OCI-LY1 (cell line): ENCODE data around the gene PLEKHA8.

Experiments used
- H2AFZ ChIP-seq: fragments of 200-600 bp; sonication (generic), shearing (Covaris generic); 2 replicates; pipeline ENCODE4 v1.6.0; 2014; ENCODE audit warnings: antibody characterized with exemption, mild to moderate bottlenecking, low read length
- H3F3A ChIP-seq: fragments of 200-600 bp; sonication (generic), shearing (Covaris generic); 2 replicates; pipeline ENCODE4 v1.6.0; 2014; ENCODE audit warnings: mild to moderate bottlenecking, antibody characterized with exemption, low read length, moderate library complexity; ENCODE audit not compliant: insufficient read depth
- H3K27ac ChIP-seq: fragments of 200-600 bp; sonication (generic); 2 replicates; pipeline ENCODE4 v1.5.1; 2014; ENCODE audit warnings: low read length, mixed run types, mild to moderate bottlenecking, low read depth; ENCODE audit not compliant: poor library complexity, severe bottlenecking
- H3K27me3 ChIP-seq: fragments of 200-600 bp; sonication (generic); 2 replicates; pipeline ENCODE4 v1.6.0; 2014; ENCODE audit warnings: antibody characterized with exemption, mild to moderate bottlenecking, low read length, moderate library complexity; ENCODE audit not compliant: insufficient read depth
- H3K36me3 ChIP-seq: fragments of 200-600 bp; sonication (generic); 2 replicates; pipeline ENCODE4 v1.6.1; 2014; ENCODE audit warnings: mild to moderate bottlenecking, antibody characterized with exemption, low read length, moderate library complexity, mixed read lengths; ENCODE audit not compliant: insufficient read depth
- H3K4me1 ChIP-seq: fragments of 200-600 bp; sonication (generic); 2 replicates; pipeline ENCODE4 v1.5.1; 2014; ENCODE audit warnings: mild to moderate bottlenecking, low read length, moderate library complexity; ENCODE audit not compliant: insufficient read depth, severe bottlenecking
- H3K4me2 ChIP-seq: fragments of 200-600 bp; sonication (generic), shearing (Covaris generic); 2 replicates; pipeline ENCODE4 v1.6.1; 2014; ENCODE audit warnings: low read length
- H3K4me3 ChIP-seq: fragments of 200-600 bp; sonication (generic); 2 replicates; pipeline ENCODE4 v1.5.1; 2014; ENCODE audit warnings: low read length, low read depth, mild to moderate bottlenecking, mixed read lengths; ENCODE audit not compliant: poor library complexity, severe bottlenecking
- H3K79me2 ChIP-seq: fragments of 200-600 bp; shearing (Covaris generic); 2 replicates; pipeline ENCODE4 v1.6.1; 2016; ENCODE audit warnings: mixed run types, low read length, mixed read lengths; ENCODE audit not compliant: insufficient read depth
- H3K9ac ChIP-seq: fragments of 200-600 bp; sonication (generic), shearing (Covaris generic); 2 replicates; pipeline ENCODE4 v1.6.1; 2014; ENCODE audit warnings: mild to moderate bottlenecking, low read length, mixed read lengths
- H3K9me2 ChIP-seq: fragments of 200-600 bp; sonication (generic), shearing (Covaris generic); 2 replicates; pipeline ENCODE4 v1.6.1; 2014; ENCODE audit warnings: low read depth, mild to moderate bottlenecking, low read length, mixed read lengths
- H3K9me3 ChIP-seq: fragments of 200-600 bp; shearing (Covaris generic); 2 replicates; pipeline ENCODE4 v1.6.1; 2014; ENCODE audit warnings: low read length, mixed read lengths
- H4K20me1 ChIP-seq: fragments of 200-600 bp; sonication (generic), shearing (Covaris generic); 2 replicates; pipeline ENCODE4 v1.6.0; 2016; ENCODE audit warnings: mild to moderate bottlenecking, low read length; ENCODE audit not compliant: insufficient read depth
- EZH2 ChIP-seq: fragments of 200-600 bp; sonication (generic), shearing (Covaris generic); IDR thresholded peaks from 2 replicates; pipeline ENCODE4 v1.8.0; 2017; ENCODE audit warnings: borderline replicate concordance, mixed run types, mild to moderate bottlenecking, antibody characterized with exemption, low read length, moderate library complexity, mixed read lengths
- TF ChIP-seq, protein P1 (sequence below): fragments of 200-600 bp; sonication (generic), shearing (Covaris generic); IDR thresholded peaks from 2 replicates; pipeline ENCODE4 v1.5.1; 2017; ENCODE audit warnings: mild to moderate bottlenecking, antibody characterized with exemption, low read length, moderate library complexity, mixed read lengths

The PLEKHA8 gene

DNA sequence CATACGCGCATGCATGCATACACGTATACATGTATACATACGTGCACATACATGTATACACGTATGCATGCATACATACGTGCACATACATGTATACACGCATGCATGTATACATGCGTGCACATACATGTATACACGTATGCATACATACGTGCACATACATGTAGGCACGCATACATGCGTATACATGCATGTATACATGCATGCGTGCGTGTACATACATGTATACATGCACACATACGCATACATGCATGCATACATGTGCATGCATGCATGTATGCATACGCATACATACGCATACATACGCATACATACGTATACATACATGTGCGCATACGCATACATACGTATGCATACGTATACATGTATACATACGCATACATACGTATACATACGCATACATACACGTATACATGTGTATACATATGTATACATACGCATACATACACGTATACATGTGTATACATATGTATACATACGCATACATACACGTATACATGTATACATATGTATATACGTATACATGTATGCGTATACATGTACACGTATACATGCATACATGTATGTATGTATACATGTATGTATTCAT lies 87.6 kb downstream of the PLEKHA8 start:
- no peaks in the 10 kb centered on the region for H3K36me3 ChIP-seq
- no peak overlapping the region for H3K9ac ChIP-seq
- H4K20me1 ChIP-seq = no peaks in the 10 kb centered on the region
- H3K9me3 ChIP-seq = peaks cover 9% of the 10 kb centered on the region
- peaks cover 13% of the 10 kb centered on the region for H3K4me1 ChIP-seq
- no peak overlapping the region for H3K4me2 ChIP-seq
- no peaks in the 10 kb centered on the region for H3K9me2 ChIP-seq
- no peak overlapping the region for H2AFZ ChIP-seq
- no peaks in the 10 kb centered on the region for H3K27me3 ChIP-seq
- no peaks in the 10 kb centered on the region for H3K79me2 ChIP-seq
- H3F3A ChIP-seq = peaks cover 7% of the 10 kb centered on the region; the same call in 1 of the 2 replicates
- H3K4me3 ChIP-seq = no peak overlapping the region
- no peak overlapping the region for H3K27ac ChIP-seq
- no peak for TF ChIP-seq EZH2
- TF ChIP-seq, protein P1, sequence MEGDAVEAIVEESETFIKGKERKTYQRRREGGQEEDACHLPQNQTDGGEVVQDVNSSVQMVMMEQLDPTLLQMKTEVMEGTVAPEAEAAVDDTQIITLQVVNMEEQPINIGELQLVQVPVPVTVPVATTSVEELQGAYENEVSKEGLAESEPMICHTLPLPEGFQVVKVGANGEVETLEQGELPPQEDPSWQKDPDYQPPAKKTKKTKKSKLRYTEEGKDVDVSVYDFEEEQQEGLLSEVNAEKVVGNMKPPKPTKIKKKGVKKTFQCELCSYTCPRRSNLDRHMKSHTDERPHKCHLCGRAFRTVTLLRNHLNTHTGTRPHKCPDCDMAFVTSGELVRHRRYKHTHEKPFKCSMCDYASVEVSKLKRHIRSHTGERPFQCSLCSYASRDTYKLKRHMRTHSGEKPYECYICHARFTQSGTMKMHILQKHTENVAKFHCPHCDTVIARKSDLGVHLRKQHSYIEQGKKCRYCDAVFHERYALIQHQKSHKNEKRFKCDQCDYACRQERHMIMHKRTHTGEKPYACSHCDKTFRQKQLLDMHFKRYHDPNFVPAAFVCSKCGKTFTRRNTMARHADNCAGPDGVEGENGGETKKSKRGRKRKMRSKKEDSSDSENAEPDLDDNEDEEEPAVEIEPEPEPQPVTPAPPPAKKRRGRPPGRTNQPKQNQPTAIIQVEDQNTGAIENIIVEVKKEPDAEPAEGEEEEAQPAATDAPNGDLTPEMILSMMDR = no peak

DNA sequence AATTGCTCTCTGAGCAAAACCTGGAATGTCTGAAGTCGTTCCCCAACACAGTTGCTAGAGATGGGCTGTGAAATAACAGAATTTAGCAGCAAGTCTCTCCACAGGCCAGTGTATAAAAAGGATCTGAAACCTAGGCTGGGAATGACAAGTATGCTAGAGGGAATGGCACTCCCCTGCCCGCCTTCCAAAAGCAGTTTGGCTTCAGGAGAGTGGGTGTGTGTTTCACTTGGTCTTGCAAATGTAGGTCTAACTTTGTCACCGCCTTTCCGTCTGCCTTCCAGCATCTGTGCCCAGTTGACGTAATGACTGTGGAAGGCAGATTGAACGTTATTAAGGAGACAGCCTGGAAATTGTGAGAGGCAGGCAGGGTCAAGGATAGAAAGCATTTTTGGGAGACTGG lies 88.6 kb downstream of the PLEKHA8 start:
- peaks cover 13% of the 10 kb centered on the region for H3K4me1 ChIP-seq
- H3K4me3 ChIP-seq = no peak overlapping the region
- peaks cover 9% of the 10 kb centered on the region for H3K9me3 ChIP-seq
- no peak overlapping the region for H3K27ac ChIP-seq
- TF ChIP-seq, protein P1 = no peak
- TF ChIP-seq EZH2 = no peak
- no peaks in the 10 kb centered on the region for H3K79me2 ChIP-seq
- H3F3A ChIP-seq = peaks cover 7% of the 10 kb centered on the region; the same call in 1 of the 2 replicates
- no peaks in the 10 kb centered on the region for H4K20me1 ChIP-seq
- no peak overlapping the region for H3K9ac ChIP-seq
- no peaks in the 10 kb centered on the region for H3K27me3 ChIP-seq
- no peak overlapping the region for H3K4me2 ChIP-seq
- H2AFZ ChIP-seq = no peak overlapping the region
- no peaks in the 10 kb centered on the region for H3K36me3 ChIP-seq
- H3K9me2 ChIP-seq = no peaks in the 10 kb centered on the region

DNA sequence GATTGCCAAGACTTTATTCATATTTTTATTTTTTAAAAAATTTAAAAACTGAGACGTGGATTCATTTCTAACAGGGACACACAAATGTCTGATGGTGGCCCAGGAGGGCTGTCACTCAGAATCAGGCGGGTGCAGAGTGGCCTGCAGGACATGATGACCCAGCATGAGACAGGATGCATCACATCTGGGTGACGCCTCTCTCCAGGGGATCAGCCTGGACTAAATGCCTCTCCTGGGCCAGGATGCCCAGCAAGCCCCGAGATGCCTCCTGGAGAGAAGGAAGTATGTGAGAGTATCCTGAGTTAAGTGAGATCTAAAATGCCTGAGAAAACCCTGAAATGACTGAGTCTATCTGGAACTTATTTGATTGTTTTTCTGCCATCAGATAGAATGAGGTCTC lies 89.7 kb downstream of the PLEKHA8 start:
- Histone ChIP-seq H3K9me3 (peaks cover 8% of the 10 kb centered on the region), H3K4me1 (peaks cover 13% of the 10 kb centered on the region), H3K9me2 (no peaks in the 10 kb centered on the region), H3F3A (peaks cover 7% of the 10 kb centered on the region; the same call in 1 of the 2 replicates), H3K27ac (no peak overlapping the region), H3K9ac (no peak overlapping the region), H4K20me1 (no peaks in the 10 kb centered on the region), H3K4me3 (no peak overlapping the region), H2AFZ (no peak overlapping the region), H3K4me2 (no peak overlapping the region), H3K27me3 (no peaks in the 10 kb centered on the region), H3K79me2 (no peaks in the 10 kb centered on the region), H3K36me3 (no peaks in the 10 kb centered on the region)
- no peak for TF ChIP-seq EZH2
- TF ChIP-seq, protein P1 = no peak
